OCI-M2 (cell line): ENCODE data around the gene DQX1.

Experiments
- DNase-seq: peaks from one replicate; lab custom pipeline; 2025; ENCODE audit not compliant: unreplicated experiment; lab: John Stamatoyannopoulos, UW

Gene DQX1

GRCh38 chr2:74555610-74556103, 29.6 kb upstream of the DQX1 start:
- DNase-seq = no peak

DNA sequence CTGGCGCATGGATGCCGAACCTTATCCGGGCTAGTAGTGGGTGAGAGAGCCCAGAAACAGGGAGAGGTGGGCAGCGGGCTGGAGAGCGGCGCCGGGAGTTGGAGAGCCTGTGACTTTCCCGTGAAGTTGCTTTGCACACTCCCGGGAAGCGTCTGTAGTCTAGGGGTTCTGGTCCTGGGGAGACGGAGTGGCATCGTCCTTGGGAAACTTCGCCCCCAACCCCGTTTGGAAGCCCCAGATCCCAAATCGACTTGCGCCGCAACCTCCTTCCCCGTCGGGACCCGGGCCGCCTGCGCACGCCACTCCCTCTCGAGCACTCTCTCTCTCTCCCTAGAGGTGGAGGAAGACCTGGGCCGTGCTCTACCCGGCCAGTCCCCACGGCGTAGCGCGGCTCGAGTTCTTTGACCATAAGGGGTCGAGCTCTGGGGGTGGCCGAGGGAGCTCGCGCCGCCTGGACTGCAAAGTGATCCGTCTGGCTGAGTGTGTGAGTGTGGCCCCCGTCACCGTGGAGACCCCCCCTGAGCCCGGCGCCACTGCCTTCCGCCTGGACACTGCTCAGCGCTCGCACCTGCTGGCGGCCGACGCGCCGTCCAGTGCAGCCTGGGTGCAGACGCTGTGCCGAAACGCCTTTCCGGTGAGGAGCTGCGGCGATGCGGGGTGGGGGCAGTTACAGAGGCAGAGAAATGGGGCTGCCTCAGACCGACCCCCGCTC, 28.9 kb upstream of the DQX1 start:
- no peak for DNase-seq

DNA sequence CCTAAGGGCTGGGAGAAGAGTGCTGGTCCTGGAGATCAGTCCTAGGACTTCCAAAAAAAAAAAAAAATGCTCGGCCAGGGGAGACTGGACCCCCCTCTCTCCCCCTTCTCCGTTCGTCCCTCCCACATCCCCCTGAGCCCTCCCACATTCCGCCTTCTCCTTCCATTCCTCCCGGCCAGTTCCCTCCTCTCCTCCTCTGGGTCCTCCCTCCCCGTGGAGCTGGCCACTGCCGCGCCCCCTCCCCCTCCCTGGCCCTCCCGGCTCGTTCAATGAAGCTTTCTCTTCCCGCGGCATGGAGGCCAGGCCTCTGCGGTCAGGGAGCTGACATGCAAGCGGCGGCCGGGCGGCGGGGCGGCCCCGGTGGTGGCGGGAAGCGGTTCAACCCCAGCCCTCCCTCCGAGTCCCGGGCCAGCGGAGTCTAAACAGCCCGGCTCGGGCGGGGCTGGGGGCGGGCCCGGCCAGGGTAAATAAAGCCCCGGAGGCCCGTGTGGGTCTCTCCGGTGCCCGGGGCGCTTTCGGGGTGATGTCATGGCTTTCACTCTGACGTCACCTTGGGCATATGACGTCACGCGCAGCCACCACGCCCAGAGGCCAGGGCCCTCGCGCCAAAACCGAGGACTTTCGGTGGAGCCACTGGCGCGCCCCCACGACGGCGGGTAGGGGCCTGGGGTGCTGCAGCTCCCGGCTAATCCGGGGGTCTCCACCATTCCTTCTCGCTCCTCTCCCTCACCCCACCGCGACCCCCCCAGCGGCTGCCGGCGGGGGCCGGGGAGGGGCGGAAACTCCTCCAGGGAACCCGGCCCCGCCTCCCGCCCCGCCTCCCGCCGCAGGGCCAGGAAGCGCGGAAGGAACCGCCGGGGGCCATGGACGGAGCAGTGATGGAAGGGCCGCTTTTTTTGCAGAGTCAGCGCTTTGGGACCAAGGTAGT, 28.1 kb upstream of the DQX1 start, which contains the start of the genes DOK1 and LOXL3:
TSS of gene DOK1 (plus strand) at position 829 of the 928 bp plus-strand sequence. CDS start at position 864, 35 bp downstream.
TSS of gene LOXL3 (minus strand) at position 51 of the 928 bp plus-strand sequence. CDS start 1,308 bp downstream, outside the sequence.
- DNase-seq = no peak

- DNase-seq = no peak
Observed at GRCh38 chr2:74552914-74553811, 27.1 kb upstream of the DQX1 start.

- DNase-seq = no peak
Observed at GRCh38 chr2:74551942-74552913, 26.2 kb upstream of the DQX1 start.

DNA sequence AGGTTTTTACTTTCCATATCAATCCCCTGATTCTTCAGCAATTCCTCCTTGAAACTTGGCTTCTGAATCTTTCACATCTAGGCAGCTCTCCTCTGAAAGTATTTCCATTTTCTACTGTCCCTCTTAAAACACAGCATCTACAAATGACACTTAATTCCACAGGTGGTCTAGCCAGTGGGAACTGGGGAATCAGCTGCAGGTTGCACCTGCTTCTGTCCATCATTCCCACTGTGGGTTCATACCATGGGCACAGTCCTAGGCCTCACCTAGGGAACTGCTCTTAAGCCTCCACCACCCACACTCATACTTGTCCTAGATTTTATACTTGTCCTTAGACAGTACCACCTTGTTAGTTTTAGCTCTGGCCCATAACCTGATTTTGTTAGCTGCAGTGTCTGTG, 25.5 kb upstream of the DQX1 start:
- no peak for DNase-seq

DNA sequence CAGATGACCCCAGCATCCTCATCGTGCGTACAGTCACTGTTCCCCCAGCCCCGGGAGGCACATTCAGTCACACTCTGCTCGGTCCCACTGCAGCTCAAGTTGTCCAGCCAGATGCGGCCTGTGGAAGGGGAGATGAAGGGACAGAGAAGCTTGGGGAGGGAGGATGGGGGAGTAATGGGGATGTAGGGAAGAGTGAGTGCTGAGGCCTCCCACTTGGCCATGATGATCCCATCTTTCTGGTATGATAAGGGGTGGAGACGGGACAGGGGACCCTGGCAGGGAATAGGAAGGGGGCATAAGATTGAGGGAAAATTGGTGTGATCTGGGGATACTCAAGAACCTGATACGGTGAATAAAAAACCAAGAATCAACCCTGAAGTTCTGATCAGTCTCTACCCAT, 24.2 kb upstream of the DQX1 start:
- no peak for DNase-seq

GRCh38 chr2:74548900-74549826, 23.1 kb upstream of the DQX1 start:
- no peak for DNase-seq

DNA sequence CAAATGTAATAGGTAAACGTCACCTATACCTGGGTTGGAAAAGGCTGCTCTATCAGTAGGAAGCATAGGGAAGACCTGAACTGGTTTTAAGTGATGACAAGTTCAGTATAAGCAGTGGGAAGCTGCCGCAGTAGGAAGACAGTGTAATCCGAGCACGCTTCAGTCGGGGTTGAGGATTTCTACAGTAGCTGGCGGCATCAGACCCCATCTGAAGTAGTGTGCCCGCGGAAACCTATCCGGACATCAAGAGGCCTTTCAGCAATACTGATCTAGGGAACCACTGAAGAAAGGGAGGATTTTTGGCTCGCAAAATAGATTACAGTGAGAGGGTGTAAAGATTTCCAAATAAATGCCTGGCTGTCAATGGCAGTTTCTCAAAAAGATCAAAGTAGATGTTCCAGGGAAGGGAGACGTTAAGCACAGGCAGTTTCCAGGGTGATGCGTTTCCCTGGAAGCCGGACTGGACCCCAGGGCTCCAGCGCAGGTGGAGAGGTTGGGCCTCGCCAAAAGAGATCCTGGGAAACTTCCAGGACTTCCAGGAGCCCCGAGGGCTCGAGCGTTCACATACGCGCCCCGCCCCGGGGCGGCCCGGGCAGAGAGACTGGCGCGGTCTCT, 22.4 kb upstream of the DQX1 start:
- no peak for DNase-seq

- DNase-seq = no peak
Observed at GRCh38 chr2:74546004-74546403, 20.0 kb upstream of the DQX1 start.

DNA sequence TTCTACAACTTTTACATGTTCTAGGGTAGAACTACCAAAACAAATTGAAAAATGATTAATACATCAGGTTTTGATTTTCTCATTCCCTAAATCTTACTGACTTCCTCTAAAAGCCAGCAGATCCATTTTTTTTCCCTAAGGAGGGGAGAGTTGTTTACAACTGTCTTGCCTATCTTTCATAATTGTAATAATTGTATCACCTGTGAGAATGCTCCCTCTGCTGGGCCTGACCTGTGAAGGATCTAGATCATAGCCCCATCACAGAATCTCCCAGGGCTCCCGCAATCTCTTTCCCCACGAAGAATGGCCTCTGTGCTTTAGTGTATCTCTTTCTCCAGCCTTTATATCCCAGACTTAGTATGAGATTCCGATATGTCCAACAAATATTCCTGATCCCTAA, 18.6 kb upstream of the DQX1 start:
- no peak for DNase-seq

- DNase-seq = no peak
Observed at GRCh38 chr2:74542978-74543377, 16.9 kb upstream of the DQX1 start.

GRCh38 chr2:74540291-74540690, 14.3 kb upstream of the DQX1 start:
- DNase-seq = no peak

- no peak for DNase-seq
Observed at GRCh38 chr2:74538881-74539339, 12.9 kb upstream of the DQX1 start.

- no peak for DNase-seq
Observed at GRCh38 chr2:74537140-74537539, 11.1 kb upstream of the DQX1 start.

DNA sequence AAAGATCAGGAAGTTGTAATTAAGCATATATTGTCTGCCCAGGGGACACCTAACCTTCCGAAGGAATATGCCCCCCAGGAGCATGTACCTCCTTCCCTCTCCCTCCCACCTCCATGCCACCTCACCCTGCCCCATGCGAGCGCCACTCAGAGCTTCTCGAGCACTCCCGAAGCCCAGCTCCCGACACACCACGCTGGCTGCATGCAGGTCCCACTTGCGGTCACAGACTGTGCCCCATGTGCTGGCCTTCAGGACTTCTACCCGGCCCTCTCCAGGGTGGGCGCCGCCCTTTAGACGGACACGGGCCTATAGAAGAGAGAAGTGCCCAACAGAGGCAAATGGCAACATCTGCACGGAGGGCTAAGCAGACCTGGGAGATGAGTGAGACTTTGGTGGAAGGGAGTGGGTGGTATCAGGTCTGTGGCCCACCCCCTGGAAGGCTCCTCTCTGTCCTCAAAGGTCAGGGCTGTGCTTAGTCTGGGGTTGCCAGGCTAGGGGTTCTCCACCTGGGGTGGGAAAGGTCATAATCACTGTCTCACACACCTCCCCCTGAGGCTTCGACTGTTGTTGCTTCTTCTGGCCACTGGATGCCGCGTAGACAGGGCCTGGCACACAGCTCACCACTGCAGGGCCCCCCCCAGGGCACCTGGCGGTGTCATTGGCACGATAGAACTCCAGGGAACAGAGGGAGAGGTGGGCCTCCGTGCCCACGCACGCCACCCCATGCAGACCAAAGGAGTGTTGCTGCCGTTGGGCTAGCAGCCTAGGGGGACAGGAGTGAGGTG, 10.3 kb upstream of the DQX1 start:
- DNase-seq = no peak

DNA sequence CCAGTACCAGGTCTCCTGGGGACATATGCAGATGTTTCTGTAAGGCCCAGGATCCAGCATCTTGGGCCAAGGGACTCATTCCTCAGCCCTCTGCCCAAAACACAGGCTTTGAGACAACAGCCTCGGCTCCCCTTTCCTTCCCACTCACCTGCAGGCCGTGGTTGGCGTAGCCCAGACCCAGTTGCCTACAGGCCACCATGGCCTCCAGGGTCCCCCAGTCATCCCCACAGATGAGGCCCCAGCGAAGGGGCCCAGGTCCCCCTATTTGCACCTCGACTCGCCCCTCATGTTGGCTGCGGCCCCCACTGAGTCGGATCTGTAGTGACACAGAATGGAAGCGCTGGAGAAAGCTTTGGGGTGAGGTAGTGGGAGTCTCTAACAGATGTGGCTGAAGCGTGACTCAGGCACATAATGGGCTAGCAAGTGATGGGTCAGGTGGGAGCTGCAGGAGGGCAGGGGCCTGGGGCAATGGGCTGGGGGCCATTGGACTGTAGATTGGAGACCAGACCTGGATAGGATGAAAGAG, 9.5 kb upstream of the DQX1 start:
- DNase-seq = no peak
